ENCODE measurements around the gene LRRC36.

LRRC36 gene

DNA sequence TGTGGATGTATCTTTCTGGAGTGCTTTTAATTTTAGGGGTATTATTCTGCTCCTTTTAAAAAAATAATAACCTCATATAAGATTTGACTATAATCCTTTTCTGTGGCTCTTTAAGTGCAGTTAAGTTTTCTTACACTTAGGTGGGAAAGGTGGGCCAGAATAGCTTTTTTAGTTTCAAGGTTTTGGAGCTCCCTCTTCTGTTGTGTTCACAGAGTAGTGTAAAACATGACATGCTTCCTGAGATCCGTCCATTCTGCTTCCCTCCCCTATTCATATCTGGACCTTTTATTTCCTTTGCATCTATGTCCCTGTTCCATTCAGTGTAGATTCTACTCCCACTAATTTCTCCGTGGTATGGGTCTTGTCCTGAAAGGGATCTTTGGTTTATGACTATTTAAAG, 12.8 kb downstream of the LRRC36 start:
- Histone ChIP-seq H3F3A (ENCODE audit: insufficient read depth, low read length) (no peaks in the 10 kb centered on the region), H4K20me1 (ENCODE audit: insufficient read depth, low read length) (no peaks in the 10 kb centered on the region), H3K9ac (ENCODE audit: low read length) (no peak overlapping the region), H3K4me1 (ENCODE audit: low read length) (no peaks in the 10 kb centered on the region), H3K4me2 (ENCODE audit: low read depth, low read length) (no peak overlapping the region), H3K27me3 (replicated peaks; ENCODE audit: insufficient read depth, low read length) (no peaks in the 10 kb centered on the region), H3K9me3 (replicated peaks; ENCODE audit: insufficient read depth, low read length) (no peaks in the 10 kb centered on the region), H3K79me2 (ENCODE audit: low read length) (no peaks in the 10 kb centered on the region), H3K36me3 (replicated peaks; ENCODE audit: insufficient read depth, low read length) (no peaks in the 10 kb centered on the region), H3K9me2 (replicated peaks; ENCODE audit: insufficient read depth, low read length) (no peaks in the 10 kb centered on the region), H3K27ac (ENCODE audit: low read length) (no peak overlapping the region), H3K4me3 (ENCODE audit: low read length) (no peak overlapping the region), H2AFZ (ENCODE audit: low read length) (no peak overlapping the region)
- DNase-seq: no peak
- TF ChIP-seq EZH2 (optimal IDR thresholded peaks at IDR 0.05; ENCODE audit: low read depth, low read length): no peak
- peak; percentile 13; the same call in 1 of the 2 replicates for TF ChIP-seq CTCF (IDR thresholded peaks at IDR 0.05; ENCODE audit: low read length)
- TF ChIP-seq EZH2phosphoT487 (IDR thresholded peaks at IDR 0.05; ENCODE audit: low read length): no peak

DNA sequence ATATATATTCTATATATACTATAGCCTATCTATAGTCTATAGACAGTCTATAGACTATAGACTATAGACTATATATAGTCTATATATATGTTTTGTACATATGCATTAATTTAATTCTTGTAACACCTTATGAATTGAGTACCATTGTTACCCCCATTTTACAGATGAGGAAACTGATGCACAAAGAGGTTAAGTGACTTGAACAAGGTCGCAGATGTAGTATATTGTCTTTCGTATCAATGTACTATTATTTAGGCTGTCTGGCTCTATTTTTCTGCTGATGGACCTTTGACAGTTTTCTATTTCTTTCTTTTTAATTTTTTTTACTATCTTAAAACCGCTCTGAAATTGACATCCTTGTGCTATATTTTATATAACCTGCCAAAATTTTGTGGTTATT, 14.6 kb downstream of the LRRC36 start:
- Histone ChIP-seq H3K36me3 (replicated peaks; ENCODE audit: insufficient read depth, low read length) (no peaks in the 10 kb centered on the region), H3K9me3 (replicated peaks; ENCODE audit: insufficient read depth, low read length) (no peaks in the 10 kb centered on the region), H2AFZ (ENCODE audit: low read length) (no peak overlapping the region), H3K4me1 (ENCODE audit: low read length) (no peaks in the 10 kb centered on the region), H3K27me3 (replicated peaks; ENCODE audit: insufficient read depth, low read length) (no peaks in the 10 kb centered on the region), H3K4me2 (ENCODE audit: low read depth, low read length) (no peak overlapping the region), H3K4me3 (ENCODE audit: low read length) (no peak overlapping the region), H3F3A (ENCODE audit: insufficient read depth, low read length) (no peaks in the 10 kb centered on the region), H3K27ac (ENCODE audit: low read length) (no peak overlapping the region), H4K20me1 (ENCODE audit: insufficient read depth, low read length) (no peaks in the 10 kb centered on the region), H3K9me2 (replicated peaks; ENCODE audit: insufficient read depth, low read length) (no peaks in the 10 kb centered on the region), H3K9ac (ENCODE audit: low read length) (no peak overlapping the region), H3K79me2 (ENCODE audit: low read length) (no peaks in the 10 kb centered on the region)
- no peak for TF ChIP-seq CTCF (IDR thresholded peaks at IDR 0.05; ENCODE audit: low read length)
- TF ChIP-seq EZH2 (optimal IDR thresholded peaks at IDR 0.05; ENCODE audit: low read depth, low read length): no peak
- TF ChIP-seq EZH2phosphoT487 (IDR thresholded peaks at IDR 0.05; ENCODE audit: low read length): no peak
- DNase-seq: no peak

GRCh38 chr16:67342616-67343015, 16.0 kb downstream of the LRRC36 start:
- Histone ChIP-seq H3F3A (ENCODE audit: insufficient read depth, low read length) (no peaks in the 10 kb centered on the region), H4K20me1 (ENCODE audit: insufficient read depth, low read length) (no peaks in the 10 kb centered on the region), H2AFZ (ENCODE audit: low read length) (no peak overlapping the region), H3K9me3 (replicated peaks; ENCODE audit: insufficient read depth, low read length) (no peaks in the 10 kb centered on the region), H3K9me2 (replicated peaks; ENCODE audit: insufficient read depth, low read length) (no peaks in the 10 kb centered on the region), H3K27ac (ENCODE audit: low read length) (no peak overlapping the region), H3K79me2 (ENCODE audit: low read length) (no peaks in the 10 kb centered on the region), H3K4me1 (ENCODE audit: low read length) (no peaks in the 10 kb centered on the region), H3K4me2 (ENCODE audit: low read depth, low read length) (no peak overlapping the region), H3K36me3 (replicated peaks; ENCODE audit: insufficient read depth, low read length) (no peaks in the 10 kb centered on the region), H3K9ac (ENCODE audit: low read length) (no peak overlapping the region), H3K4me3 (ENCODE audit: low read length) (no peak overlapping the region), H3K27me3 (replicated peaks; ENCODE audit: insufficient read depth, low read length) (no peaks in the 10 kb centered on the region)
- no peak for DNase-seq
- no peak for TF ChIP-seq EZH2phosphoT487 (IDR thresholded peaks at IDR 0.05; ENCODE audit: low read length)

- Histone ChIP-seq H3K4me3 (ENCODE audit: low read length) (no peak overlapping the region), H3K79me2 (ENCODE audit: low read length) (no peaks in the 10 kb centered on the region), H3K27me3 (replicated peaks; ENCODE audit: insufficient read depth, low read length) (no peaks in the 10 kb centered on the region), H3K9ac (ENCODE audit: low read length) (no peak overlapping the region), H4K20me1 (ENCODE audit: insufficient read depth, low read length) (no peaks in the 10 kb centered on the region), H3K9me2 (replicated peaks; ENCODE audit: insufficient read depth, low read length) (no peaks in the 10 kb centered on the region), H3K27ac (ENCODE audit: low read length) (no peak overlapping the region), H3F3A (ENCODE audit: insufficient read depth, low read length) (no peaks in the 10 kb centered on the region), H3K4me1 (ENCODE audit: low read length) (no peaks in the 10 kb centered on the region), H3K4me2 (ENCODE audit: low read depth, low read length) (no peak overlapping the region), H2AFZ (ENCODE audit: low read length) (no peak overlapping the region), H3K9me3 (replicated peaks; ENCODE audit: insufficient read depth, low read length) (no peaks in the 10 kb centered on the region), H3K36me3 (replicated peaks; ENCODE audit: insufficient read depth, low read length) (no peaks in the 10 kb centered on the region)
- TF ChIP-seq CTCF (IDR thresholded peaks at IDR 0.05; ENCODE audit: low read length): no peak
- TF ChIP-seq EZH2 (optimal IDR thresholded peaks at IDR 0.05; ENCODE audit: low read depth, low read length): no peak
- TF ChIP-seq EZH2phosphoT487 (IDR thresholded peaks at IDR 0.05; ENCODE audit: low read length): no peak
- no peak for DNase-seq
These were observed 18.8 kb downstream of the LRRC36 start for GRCh38 chr16:67345401-67345800.
